Panc1 (cell line): Measurements from ENCODE around the gene ARMC2. TPM values are rescaled to one million over a fixed set of nuclear protein-coding genes. Genes with fewer than 3 reads are reported as not detected.
"Not testable (repeated sequence)": the region's sequence is repeated elsewhere in the genome, so short reads cannot be mapped to it uniquely, and the experiment has no call there.

Source experiments
- ATAC-seq: fragments of 200-7000 bp; cut with Tn5 transposase; 2 replicates; pipeline ENCODE4 v1.9.1; 2020; ENCODE audit warnings: mild to moderate bottlenecking, moderate library complexity
- BruUV-seq: library from RNA; stranded (reverse); fragments of 400-500 nt; replicated peaks from 2 replicates; lab custom pipeline; 2021; lab: Mats Ljungman, UMichigan
- CTCF ChIA-PET: fragments of 300-600 bp; sonication (Branson Sonifier 250); formaldehyde crosslinking; loops from one replicate; lab custom pipeline; 2022; ENCODE audit warnings: antibody characterized with exemption; lab: Charles Lee
- POLR2A ChIA-PET: fragments of 300-600 bp; sonication (Branson Sonifier 250); formaldehyde crosslinking; loops from one replicate; lab custom pipeline; 2022; ENCODE audit warnings: antibody characterized with exemption; lab: Charles Lee
- DNase-seq: peaks from one replicate; pipeline ENCODE4 v3.0.0-alpha.2; 2010; ENCODE audit warnings: low read depth, low spot score
- H3K27ac ChIP-seq: 2 replicates; pipeline ENCODE4 v1.5.1; 2011; ENCODE audit warnings: mild to moderate bottlenecking, low read length, inconsistent platforms
- H3K27me3 ChIP-seq: fragments of 200-500 bp; sonication (Bioruptor generic); 2 replicates; pipeline ENCODE4 v1.6.0; 2014; ENCODE audit warnings: low read length, inconsistent platforms; ENCODE audit not compliant: control insufficient read depth, insufficient read depth
- H3K36me3 ChIP-seq: fragments of 200-500 bp; sonication (Bioruptor generic); 2 replicates; pipeline ENCODE4 v1.5.1; 2014; ENCODE audit warnings: inconsistent platforms, mild to moderate bottlenecking, low read length, moderate library complexity; ENCODE audit not compliant: control insufficient read depth, insufficient read depth
- H3K4me1 ChIP-seq: 2 replicates; pipeline ENCODE4 v1.5.1; 2011; ENCODE audit warnings: inconsistent platforms, mild to moderate bottlenecking, low read length, moderate library complexity; ENCODE audit not compliant: control insufficient read depth, insufficient read depth
- H3K4me3 ChIP-seq, 2 experiments: 2 replicates each; pipeline ENCODE4 v1.5.1; 2011 to 2012; ENCODE audit warnings: low read depth in 2 of 2, low read length in 2 of 2, mild to moderate bottlenecking in 2 of 2, inconsistent platforms in 1 of 2, moderate library complexity in 1 of 2
- H3K9me3 ChIP-seq: fragments of 200-500 bp; sonication (Bioruptor generic); 2 replicates; pipeline ENCODE4 v1.5.1; 2014; ENCODE audit warnings: low read depth, mild to moderate bottlenecking, inconsistent platforms, low read length, moderate library complexity; ENCODE audit not compliant: control insufficient read depth, insufficient read depth
- CTCF ChIP-seq: fragments of 450-650 bp; IDR thresholded peaks from 2 replicates; pipeline ENCODE4 v1.5.1; 2017; ENCODE audit warnings: mild to moderate bottlenecking
- POLR2AphosphoS5 ChIP-seq: IDR thresholded peaks from 2 replicates; pipeline ENCODE4 v1.6.1; 2012; ENCODE audit warnings: mild to moderate bottlenecking, low read depth, low read length, moderate library complexity
- REST ChIP-seq, 2 experiments: IDR thresholded peaks; 2 replicates each; pipeline ENCODE4 v1.6.1; 2011 to 2012; ENCODE audit warnings: low read depth in 2 of 2, control low read depth in 1 of 2, low read length in 1 of 2, mild to moderate bottlenecking in 1 of 2, moderate library complexity in 1 of 2; ENCODE audit not compliant: insufficient read depth in 1 of 2
- SIN3A ChIP-seq: IDR thresholded peaks from 2 replicates; pipeline ENCODE4 v1.6.1; 2012; ENCODE audit warnings: low read depth, mild to moderate bottlenecking, low read length, moderate library complexity, borderline replicate concordance; ENCODE audit not compliant: insufficient read depth
- TCF7L2 ChIP-seq: IDR thresholded peaks from 2 replicates; pipeline ENCODE4 v1.6.1; 2011; ENCODE audit warnings: mild to moderate bottlenecking, low read depth, low read length, inconsistent platforms
- in situ Hi-C: cut with HindIII; loops from 2 replicates; pipeline ENCODE4 v1.10.0; 2016; ENCODE audit warnings: low sequenced_read_pairs, low pct_unique_long_range_greater_than_20kb
- intact Hi-C: fragments of 100-400 bp; cut with micrococcal nuclease; formaldehyde crosslinking; loops from one replicate; pipeline ENCODE4 v1.10.0; 2022; ENCODE audit not compliant: unreplicated experiment
- total RNA-seq: library from RNA; stranded (reverse); gene quantifications from one replicate; pipeline ENCODE4 v1.2.1, GENCODE V29; 2021; ENCODE audit not compliant: unreplicated experiment

Gene ARMC2
- total RNA-seq, 1 experiment from 2014 or later = 9.3 TPM

GRCh38 chr6:108853077-108853476 is 4.9 kb downstream of the ARMC2 start:
- peaks cover 6% of the 10 kb centered on the region; the same call in 1 of the 2 replicates for H3K4me1 ChIP-seq
- DNase-seq = no peak
- no peaks in the 10 kb centered on the region for H3K36me3 ChIP-seq
- H3K4me3 ChIP-seq = no peak overlapping the region
- CTCF ChIA-PET = no interaction called here
- ATAC-seq = no peak
- POLR2A ChIA-PET = no interaction called here
- TF ChIP-seq REST (IDR thresholded peaks at IDR 0.05; ENCODE audit: insufficient read depth in 1 of 2, low read depth in 2 of 2, low read length in 1 of 2) (no peak), CTCF (no peak), SIN3A (no peak)
- H3K9me3 ChIP-seq = peaks cover 13% of the 10 kb centered on the region; the same call in 1 of the 2 replicates
- in situ Hi-C loops (no loop called here), intact Hi-C loops (no loop called here)
- BruUV-seq = no TSS peak
- H3K27ac ChIP-seq = no peak overlapping the region
- H3K27me3 ChIP-seq = no peaks in the 10 kb centered on the region

- ChIA-PET POLR2A (no interaction called here), CTCF (no interaction called here)
- intact Hi-C loops (no loop called here), in situ Hi-C loops (no loop called here)
- Histone ChIP-seq H3K9me3 (no peaks in the 10 kb centered on the region), H3K4me1 (no peaks in the 10 kb centered on the region), H3K4me3 (no peak overlapping the region), H3K27me3 (no peaks in the 10 kb centered on the region), H3K27ac (no peak overlapping the region), H3K36me3 (no peaks in the 10 kb centered on the region)
- TF ChIP-seq REST (IDR thresholded peaks at IDR 0.05; ENCODE audit: insufficient read depth in 1 of 2, low read depth in 2 of 2, low read length in 1 of 2) (no peak), CTCF (no peak), TCF7L2 (no peak), SIN3A (no peak), POLR2AphosphoS5 (no peak)
- DNase-seq = no peak
- ATAC-seq = no peak
- BruUV-seq = no TSS peak
These were observed 14.4 kb downstream of the ARMC2 start for GRCh38 chr6:108862479-108863191.

- in situ Hi-C loops, H3K4me3 ChIP-seq, H3K27ac ChIP-seq, BruUV-seq, DNase-seq, H3K36me3 ChIP-seq, intact Hi-C loops, H3K4me1 ChIP-seq, H3K27me3 ChIP-seq, ATAC-seq, H3K9me3 ChIP-seq: not testable (repeated sequence)
- POLR2A ChIA-PET = interaction anchor here (0.6 to 1.0 kb wide), 2 partner anchors 9 kb away, joined by 4 to 12 read pairs; no protein-coding TSS in a partner anchor
- CTCF ChIA-PET = interaction anchor here (0.6 kb wide), 4 partner anchors 15 to 215 kb away, joined by 3 to 8 read pairs (median 3); no protein-coding TSS in a partner anchor
These were observed 17.6 kb downstream of the ARMC2 start for GRCh38 chr6:108865751-108866286.
